GM18870 (cell line): ENCODE data around the gene MEIS3.
"Not testable (repeated sequence)": the region's sequence is repeated elsewhere in the genome, so short reads cannot be mapped to it uniquely, and the experiment has no call there.

Experiments used
- ATAC-seq: cut with Tn5 transposase; IDR thresholded peaks from one replicate; pipeline ENCODE4 v1.9.1; 2021; ENCODE audit warnings: moderate library complexity; ENCODE audit not compliant: unreplicated experiment

Gene MEIS3

DNA sequence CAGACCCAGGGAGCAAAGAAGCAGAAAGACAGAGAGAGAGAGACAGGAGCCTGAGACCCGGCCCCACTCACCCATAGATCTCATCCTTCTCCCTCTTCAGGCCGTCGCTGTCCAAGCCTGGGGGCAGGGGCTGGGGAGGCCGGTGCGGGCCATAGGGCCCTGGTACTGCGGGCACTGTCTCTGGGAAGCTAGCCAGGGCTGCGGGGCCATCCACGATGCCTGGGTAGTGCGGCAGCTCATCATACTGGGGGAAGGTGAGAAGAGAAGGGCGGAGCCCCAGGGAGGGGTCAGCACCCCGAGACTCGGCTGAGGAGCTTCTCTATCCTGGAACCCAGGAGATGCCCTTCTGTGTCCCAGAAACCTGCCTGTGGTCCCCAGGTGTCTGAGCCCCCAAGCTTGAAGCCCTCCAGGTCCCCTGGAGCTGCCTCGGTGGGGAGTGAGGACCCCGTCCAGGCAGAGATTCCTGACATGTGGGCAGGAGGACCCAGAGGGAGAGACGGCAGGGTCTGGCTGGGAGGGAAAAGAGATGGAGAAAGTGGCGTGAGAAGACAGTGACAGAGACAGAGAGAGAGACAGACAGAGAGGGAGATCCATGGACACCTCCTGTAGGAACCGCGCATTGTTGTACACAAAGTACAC lies 2.1 kb downstream of the MEIS3 start:
- no peak for ATAC-seq

DNA sequence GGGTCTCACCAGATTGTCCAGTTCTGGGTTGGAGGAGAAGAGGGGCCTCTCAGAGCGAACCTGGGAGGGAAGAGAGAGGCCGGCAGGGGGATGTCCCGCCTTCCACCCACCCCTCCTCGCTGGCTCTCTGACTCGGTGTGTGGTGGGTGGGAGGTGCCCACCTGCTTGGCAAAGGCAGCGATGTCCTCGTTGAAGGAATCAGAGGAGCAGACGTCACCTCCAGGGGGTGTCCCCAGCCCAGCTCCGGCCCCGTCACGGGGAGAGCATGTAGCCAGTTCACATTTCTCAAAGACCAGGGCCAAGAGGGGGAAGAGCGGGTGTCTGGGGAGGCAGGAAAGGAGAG lies 2.7 kb downstream of the MEIS3 start:
- ATAC-seq, result no peak

DNA sequence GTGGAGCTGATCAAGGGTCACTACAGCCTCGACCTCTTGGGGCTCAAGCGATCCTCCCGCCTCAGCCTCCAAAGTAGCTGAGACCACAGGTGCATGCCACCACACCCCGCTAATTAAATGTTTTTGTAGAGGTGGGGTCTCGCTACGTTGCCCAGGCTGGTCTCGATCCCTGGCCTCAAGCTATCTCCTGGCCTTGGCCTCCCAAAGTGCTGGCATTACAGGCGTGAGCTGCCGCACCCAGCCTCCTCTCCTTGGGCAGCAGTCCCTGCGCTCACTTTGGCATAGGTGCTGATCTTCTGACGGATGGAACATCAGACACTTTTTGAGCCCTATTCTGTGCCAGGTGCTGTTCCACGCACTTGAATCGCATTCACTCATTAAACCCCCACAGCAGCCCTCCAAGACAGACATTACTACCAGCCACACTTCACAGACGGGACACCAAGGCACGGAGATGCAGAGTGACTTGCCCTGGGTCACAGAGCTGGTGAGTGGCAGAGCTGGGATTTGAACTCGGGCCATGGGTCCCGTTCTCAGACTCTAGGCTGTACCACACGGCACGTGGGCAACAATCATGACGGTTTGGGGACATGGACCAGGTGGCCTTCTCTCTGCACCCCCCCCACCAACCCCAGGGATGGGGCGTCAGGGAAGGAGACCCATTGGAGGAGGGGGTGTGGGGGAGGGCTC lies 3.2 kb downstream of the MEIS3 start:
- ATAC-seq, result no peak

DNA sequence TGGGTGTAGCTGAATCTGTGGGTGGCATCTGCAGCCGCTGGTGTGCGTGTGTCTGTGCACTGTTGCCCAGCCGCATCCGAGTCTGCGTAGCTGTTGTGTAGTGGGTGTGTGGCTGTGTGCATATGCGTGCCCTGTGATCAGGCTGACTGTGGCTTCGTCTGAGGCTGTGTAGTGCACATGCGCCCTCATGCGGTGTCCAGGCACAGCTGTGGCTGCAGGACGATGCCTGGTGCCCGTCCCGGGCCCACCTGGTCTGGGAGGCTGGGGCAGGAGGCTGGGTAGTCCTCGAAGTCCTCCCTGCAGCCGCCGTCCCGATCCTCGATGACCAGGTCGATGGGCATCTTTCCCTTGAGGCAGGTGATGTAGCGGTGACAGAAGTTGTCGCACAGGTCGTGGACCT lies 4.9 kb downstream of the MEIS3 start:
- ATAC-seq, result no peak

DNA sequence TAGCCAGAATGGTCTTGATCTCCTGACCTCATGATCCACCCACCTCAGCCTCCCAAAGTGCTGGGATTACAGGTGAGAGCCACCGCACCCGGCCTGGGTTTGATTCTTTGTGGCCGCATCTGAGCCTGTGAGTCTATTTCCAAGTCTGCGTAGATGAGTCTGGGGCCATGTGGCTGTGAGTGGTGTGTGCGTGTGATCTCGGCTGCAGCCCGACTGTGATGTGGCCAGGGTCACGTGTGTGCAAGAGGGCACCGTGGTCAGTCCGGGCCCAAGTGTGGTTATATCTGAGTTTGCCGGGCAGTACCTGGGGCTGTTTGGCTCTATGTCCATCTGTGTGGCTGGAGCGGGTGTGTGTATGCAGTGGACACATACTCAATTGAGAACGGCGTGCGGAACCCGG lies 5.4 kb downstream of the MEIS3 start:
- ATAC-seq, result no peak

DNA sequence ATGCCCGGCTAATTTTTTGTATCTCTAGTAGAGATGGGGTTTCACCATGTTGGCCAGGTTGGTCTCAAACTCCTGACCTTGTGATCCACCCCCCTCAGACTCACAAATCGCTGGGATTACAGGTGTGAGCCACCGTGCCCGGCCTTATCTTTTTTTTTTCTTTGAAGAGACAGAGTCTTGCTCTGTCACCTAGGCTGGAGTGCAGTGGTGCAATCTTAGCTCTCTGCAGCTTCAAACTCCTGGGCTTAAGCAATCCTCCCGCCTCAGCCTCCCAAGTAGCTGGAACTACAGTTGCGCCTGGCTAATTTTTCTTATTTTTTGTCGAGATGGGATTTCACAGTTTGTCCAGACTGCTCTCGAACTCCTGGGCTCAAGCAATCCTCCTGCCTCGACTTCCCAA lies 7.6 kb downstream of the MEIS3 start:
- ATAC-seq, result not testable (repeated sequence)

DNA sequence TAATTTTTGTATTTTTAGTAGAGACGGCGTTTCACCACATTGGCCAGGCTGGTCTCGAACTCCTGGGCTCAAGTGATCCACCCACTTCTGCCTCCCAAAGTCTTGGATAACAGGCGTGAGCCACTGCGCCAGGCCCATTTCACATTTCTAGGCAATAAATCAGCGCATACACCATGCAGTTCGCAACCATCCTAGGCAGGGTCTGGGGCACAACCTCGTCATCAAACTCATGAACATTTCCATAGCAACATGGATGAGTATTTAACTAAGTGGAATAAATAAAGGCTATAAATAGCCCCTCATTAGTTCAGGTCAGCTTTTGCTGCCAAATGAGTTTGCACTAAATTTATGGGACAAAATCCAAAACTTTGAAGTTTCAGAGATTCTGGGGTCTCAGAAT lies 8.2 kb downstream of the MEIS3 start:
- no peak for ATAC-seq

DNA sequence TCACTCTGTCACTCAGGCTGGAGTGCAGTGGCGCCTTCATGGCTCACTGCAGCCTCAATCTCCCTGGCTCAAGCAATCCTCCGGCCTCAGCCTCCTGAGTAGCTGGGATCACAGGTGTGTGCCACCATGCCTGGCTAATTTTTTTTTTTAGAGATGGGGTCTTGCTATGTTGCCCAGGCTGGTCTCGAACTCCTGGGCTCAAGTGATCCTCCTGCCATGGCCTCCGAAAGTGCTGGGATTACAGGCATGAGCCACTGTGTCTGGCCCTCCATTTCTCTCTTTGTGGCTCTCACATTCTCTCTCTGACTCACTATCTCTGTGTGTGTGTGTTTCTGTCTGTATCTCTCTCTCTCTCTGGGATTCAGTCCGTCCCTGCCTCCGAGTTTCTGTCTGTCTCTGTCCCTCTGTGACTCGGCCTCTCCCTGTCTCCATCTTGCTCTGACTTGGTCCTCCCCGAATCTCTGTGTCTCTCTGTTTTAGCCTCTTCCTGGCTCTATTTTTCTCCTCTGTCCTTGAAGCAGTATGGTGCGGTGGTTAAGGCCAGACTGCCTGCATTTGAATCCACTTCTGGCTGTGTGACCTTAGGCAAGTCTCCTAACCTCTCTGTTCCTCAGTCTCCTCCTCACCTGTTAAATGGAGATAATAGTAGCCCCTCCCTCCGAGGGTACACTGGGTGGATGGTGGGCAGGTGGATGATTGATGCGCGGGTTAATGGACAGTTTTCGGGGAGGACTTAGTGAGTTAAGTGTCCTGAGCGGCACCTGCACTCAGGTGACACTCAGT lies 11.0 kb downstream of the MEIS3 start:
- no peak for ATAC-seq

DNA sequence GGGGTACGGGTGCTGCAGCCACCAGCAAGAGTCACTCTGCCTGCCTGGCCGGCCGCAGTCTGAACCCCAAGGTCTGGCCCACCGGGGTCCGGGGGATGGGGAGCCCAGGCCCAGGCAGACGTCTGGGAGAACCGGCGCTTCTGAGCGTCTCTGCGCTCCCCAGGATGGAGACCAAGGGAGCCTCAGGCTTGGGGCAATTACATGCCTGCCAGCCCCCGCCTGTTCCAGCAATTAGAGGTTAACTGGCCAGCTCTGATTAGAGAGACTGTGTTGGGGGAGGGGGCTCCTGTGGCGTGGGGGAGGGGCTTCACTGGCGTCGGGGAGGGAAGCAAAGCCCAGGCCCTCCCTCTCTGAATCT lies 11.9 kb downstream of the MEIS3 start:
- ATAC-seq, result no peak

DNA sequence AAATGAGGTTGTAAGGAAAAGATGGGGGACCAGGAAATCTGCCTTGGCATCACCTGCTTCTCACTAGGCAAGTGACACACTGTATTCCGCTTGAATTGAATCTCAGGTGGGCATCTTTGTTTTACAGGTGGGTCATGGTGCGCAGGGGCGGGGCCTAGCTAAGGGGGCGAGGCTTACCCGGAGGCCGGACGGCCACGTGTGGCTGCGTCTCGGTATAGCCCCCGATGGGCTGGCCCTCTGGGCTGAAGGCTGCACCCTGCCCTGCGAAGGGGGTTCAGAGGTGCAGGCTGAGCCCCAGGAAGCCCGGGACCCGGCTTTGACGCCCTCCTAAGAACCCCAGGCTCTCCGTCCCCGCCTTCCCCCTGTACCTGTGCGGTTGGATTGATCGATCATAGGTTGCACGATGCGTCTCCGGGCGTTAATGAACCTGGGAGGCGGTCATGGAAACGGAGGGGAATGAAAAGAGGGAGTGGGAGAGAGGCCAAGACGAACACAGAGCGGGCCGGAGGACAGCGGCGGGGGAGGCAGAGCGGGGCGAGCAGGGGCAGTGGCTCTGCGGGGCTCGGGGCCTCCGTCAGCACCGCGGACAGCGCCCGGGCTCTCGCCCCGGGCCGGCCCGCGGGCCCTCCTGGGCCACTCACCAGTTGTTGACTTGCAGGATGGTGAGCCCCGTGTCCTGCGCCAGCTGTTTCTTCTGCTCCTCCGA lies 12.5 kb downstream of the MEIS3 start:
- no peak for ATAC-seq

DNA sequence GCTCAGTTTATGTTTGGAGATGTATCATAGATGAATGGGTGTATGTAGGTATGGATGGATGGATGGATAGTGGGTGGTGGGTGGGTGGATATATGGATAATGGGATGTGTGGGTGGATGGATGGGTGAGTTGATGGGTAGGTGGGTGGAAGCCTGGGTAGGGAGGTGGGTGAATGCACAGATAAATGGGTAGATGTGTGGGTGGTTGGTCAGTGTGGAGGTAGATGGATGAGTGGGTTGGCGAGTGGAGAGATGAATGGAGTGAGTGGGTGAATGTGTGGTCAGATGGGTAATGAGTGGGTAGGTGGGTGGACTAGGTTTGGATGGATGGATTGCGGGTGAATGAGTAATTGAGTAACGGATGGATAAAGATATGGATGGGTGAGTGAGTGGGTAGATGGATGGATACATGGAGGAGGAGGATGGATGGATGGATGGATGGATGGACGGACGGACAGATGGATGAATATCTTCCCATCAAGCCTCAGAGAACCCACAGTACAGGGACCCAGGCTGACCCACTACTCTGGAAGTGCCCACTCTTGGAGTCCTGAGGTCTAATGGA lies 13.4 kb downstream of the MEIS3 start:
- no peak for ATAC-seq

DNA sequence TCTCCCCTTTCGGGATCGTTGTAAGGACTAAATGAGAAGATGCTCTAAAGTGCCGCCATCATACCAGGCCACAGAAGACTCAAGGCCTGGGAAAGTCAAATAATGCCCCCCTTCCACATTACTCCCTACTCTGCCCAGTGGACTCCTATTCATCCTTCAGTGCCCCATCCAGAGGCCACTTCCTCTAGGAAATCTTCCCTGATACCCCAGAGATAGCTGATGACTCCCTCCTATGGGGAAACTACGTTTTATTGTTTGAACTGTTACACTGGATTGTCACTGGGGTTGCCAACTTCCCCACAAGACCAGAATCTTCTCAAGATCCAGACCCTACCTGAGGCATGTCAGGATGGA lies 14.2 kb downstream of the MEIS3 start:
- ATAC-seq, result no peak

DNA sequence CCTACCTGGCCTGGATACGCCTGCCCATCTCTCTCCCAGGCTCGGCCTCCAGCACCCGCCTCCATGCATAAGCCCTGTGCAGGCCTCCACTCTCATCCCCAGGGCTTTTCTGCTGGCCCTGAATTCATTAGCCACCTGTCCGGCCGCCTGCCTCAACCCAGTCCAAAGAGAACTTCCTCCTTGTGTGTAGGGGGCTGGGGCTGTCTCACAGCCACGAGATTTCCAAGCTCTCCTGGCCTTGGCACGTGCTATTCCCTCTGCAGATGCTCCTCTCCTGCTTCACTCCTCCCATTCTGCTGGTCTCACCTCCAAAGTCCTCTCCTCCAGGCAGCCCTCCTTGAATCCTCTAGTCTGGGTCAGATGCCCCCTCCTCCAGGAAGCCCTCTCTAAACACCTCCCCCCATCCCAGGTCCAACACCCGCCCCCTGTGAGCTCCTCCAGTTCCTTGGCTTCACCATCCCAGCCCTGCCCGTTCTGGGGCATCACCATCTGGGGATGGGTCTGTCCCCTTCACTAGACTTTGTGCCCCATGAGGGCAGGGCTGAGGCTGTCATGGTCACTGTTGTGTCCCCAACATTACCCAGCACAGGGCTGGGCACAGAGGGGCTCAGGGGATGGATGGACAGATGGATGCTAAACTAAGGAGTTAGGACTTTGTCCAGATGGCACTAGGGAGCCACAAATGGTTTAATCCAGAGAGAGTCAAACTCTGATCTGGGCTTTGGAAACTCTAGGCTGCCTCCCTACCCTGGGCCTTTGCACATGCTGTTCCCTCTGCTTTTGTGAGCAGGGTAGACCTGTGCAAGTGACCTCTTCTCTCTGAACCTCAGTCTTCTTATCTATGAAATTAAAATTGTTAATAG lies 14.8 kb downstream of the MEIS3 start:
- ATAC-seq, result no peak

DNA sequence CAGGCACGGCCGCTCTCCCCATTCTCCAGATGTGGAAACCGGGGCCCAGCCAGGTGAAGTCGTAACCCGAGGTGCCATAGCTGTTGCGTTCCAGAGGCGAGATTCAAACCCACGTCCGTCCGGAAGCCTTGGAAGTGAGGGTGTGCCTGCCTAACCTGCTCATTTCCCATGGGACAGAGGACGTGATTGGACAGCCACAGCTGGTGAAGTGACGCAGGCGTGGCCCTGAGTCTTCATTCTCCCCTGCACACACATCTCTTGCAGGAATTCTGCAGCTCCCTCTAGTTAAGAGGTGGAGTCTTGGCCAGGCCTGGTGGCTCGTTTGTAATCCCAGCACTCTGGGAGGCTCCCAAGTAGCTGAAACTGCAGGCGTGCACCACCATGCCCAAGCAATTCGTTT lies 16.8 kb downstream of the MEIS3 start:
- ATAC-seq, result no peak

DNA sequence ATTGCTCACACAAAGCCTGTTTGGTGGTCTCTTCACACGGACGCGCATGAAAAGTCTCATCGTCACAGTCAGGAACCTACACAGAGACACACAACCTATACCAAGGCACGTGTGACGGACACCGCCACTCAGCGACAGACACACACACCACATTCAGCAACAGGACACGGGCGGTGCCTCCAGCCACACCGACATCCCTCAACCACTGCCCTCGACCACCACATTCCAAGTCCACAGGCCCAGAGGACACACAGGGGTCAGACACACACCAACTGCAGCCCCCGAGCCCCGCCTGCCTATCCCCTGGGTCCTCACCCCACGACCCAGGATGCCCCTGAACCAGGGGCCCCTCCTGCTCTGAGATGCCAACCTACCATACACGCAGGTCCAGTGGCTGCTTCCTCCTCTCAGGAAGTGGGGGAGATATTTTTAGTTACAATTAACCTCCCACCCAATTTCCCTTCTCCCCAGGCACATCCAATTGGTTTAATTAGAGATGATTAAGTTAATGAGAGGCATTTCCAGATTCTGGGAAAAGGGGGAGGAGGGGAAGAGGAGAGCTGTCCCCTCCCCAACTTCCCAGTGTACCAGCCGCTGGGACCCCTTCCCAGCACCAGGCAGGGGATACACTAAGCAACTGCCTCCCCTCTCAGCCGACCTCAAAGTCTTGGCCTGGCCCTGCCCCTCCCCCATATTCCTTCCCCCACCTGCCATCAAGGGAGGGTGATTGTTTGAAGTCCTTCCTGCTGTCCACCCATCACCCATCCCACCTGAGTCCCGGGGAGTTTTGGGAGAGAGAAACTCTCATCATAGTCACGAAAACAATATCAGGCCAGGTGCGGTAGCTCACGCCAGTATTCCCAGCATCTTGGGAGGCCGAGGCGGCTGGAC lies 20.4 kb downstream of the MEIS3 start:
- no peak for ATAC-seq

DNA sequence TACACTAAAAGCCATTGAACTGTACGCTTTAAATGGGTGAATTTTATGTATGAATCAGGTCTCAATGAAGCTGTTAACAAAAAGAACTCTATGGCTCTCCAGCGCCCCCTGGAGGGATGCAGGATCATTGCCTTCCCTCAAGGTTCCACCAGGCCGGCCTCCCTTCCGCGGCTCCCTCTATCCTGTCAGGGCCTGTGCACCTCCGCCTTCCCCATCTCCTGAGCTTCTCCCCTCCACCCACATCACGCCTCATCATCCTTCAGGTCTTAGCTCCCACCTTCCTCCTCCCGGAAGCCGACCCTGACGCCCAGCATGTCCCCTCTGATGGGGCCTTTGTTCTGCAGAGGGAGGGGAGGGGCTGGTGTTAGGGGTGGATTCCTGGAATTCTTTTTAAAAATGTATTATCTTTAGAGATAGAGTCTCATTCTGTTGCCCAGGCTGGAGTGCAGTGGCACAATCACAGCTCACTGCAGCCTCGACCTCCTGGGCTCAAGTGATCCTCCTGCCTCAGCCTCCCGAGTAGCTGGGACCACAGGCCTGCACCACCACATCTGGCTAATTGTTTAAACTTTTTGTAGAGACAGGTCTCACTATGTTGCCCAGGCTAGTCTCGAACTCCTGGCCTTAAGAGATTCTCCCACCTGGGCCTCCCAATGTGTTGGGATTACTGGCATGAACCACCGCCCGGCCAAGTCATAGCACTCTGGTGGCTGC lies 27.7 kb downstream of the MEIS3 start:
- no peak for ATAC-seq

DNA sequence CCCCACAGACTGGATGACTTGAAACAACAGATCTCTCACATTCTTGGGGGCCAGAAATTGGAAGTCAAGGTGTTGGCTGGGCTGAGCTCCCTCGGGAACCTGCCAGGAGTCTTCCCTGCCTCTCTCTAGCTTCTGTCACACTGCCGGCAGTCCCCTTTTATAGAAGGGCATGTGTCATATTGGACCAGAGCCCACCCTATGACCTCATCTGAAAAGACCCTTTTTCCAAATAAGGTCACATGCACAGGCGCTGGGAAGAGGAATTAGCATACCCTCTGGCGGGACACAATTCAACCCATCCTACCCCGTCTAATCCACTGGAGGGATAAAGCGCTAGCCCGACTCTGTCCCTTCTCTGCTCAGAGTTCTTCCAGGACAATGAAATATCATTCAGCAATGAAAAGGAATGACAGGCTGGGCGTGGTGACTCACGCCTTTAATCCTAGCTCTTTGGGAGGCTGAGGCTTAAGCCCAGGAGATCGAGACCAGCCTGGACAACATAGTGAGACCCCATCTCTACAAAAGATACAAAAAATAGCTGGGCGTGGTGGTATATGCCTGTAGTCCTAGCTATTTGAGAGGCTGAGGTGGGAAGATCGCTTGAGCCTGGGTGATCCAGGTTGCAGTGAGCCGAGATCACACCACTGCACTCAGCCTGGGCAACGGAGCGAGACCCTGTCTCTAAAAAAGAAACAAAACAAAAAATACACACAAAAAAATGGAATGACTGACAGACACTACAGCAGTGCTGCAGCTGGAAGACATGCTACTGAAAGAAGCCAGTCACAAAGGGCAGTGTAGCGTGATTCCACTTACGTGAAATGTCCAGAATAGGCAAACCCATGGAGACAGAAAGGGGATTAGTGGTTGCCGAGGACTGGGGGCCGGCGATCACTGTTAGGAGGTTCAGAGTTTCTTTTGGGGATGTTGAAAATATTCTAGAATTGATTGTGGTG lies 28.5 kb downstream of the MEIS3 start:
- no peak for ATAC-seq

DNA sequence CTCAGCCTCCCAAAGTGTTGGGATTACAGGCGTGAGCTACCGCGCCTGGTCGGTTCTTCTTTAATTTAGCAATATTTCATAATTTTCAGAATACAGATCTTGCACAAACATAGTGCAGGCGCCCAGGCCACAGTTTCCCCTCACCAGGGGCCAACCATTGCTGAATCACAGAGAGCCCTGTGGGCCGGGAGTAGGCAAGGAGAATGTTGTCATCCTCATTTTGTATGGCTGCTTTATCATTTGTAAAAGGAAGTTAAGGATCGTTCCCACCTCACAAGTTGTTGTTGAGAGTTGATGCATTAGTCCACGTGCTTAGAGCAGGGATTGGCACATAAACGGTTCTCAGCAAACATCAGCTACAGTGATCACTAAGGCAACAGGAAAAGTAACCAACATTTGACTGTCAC lies 30.2 kb downstream of the MEIS3 start:
- no peak for ATAC-seq
